ENCODE data around the gene LAYN.

The LAYN gene

DNA sequence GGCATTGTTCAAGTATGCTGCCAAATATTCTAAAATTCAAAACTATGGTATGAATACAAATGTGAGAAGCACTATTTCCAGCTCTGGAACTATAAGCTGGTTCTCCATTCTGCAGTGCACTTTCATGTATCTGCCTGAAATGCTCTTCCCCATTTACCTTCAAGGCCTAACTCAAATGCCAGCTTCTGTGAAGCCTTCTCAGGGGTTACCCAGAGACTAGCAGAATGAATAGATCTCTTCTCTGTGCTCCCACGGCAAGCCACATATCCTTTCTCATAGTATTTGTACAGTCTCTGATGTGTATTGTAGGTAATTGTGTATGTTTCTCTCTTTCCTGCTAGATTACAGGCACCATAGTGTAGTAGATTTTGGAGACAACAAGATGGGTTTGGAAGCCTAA is 21.9 kb upstream of the LAYN start:
- TF ChIP-seq, protein P1, sequence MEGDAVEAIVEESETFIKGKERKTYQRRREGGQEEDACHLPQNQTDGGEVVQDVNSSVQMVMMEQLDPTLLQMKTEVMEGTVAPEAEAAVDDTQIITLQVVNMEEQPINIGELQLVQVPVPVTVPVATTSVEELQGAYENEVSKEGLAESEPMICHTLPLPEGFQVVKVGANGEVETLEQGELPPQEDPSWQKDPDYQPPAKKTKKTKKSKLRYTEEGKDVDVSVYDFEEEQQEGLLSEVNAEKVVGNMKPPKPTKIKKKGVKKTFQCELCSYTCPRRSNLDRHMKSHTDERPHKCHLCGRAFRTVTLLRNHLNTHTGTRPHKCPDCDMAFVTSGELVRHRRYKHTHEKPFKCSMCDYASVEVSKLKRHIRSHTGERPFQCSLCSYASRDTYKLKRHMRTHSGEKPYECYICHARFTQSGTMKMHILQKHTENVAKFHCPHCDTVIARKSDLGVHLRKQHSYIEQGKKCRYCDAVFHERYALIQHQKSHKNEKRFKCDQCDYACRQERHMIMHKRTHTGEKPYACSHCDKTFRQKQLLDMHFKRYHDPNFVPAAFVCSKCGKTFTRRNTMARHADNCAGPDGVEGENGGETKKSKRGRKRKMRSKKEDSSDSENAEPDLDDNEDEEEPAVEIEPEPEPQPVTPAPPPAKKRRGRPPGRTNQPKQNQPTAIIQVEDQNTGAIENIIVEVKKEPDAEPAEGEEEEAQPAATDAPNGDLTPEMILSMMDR (IDR thresholded peaks at IDR 0.05; ENCODE audit: low read depth, low read length) = no peak

DNA sequence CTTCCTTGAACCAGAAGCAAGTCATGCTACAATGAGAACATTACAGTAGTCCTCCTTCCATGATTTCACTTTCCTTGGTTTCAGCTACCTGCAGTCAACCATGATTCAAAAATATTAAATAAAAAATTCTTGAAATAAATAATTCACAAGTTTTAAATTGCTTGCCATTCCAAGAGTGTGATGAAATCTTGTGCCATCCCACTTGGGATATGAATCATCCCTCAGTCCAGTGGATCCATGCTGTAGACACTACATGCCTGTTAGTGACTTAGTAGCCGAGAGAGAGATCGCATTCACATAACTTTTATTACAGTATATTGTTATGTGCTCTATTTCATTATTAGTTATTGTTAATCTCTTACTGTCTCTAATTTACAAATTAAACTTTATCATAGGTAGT is 20.0 kb upstream of the LAYN start:
- DNase-seq = no peak
- Histone ChIP-seq H3K4me3 (ENCODE audit: low read depth, low read length) (no peak overlapping the region), H3K9me3 (no peaks in the 10 kb centered on the region; the same call in 1 of the 2 replicates), H3K4me1 (no peaks in the 10 kb centered on the region), H3K27me3 (peaks cover 9% of the 10 kb centered on the region), H3K36me3 (no peaks in the 10 kb centered on the region)
- TF ChIP-seq, protein P1 (IDR thresholded peaks at IDR 0.05; ENCODE audit: low read depth, low read length) = no peak

More for the DNA sequence above, 21.9 kb upstream of the LAYN start:
- H3K27me3 ChIP-seq = peaks cover 18% of the 10 kb centered on the region
- H3K9me3 ChIP-seq = no peaks in the 10 kb centered on the region; the same call in 1 of the 2 replicates
- no peak overlapping the region for H3K4me3 ChIP-seq (ENCODE audit: low read depth, low read length)
- H3K36me3 ChIP-seq = no peaks in the 10 kb centered on the region
- DNase-seq = no peak
- no peaks in the 10 kb centered on the region for H3K4me1 ChIP-seq

DNA sequence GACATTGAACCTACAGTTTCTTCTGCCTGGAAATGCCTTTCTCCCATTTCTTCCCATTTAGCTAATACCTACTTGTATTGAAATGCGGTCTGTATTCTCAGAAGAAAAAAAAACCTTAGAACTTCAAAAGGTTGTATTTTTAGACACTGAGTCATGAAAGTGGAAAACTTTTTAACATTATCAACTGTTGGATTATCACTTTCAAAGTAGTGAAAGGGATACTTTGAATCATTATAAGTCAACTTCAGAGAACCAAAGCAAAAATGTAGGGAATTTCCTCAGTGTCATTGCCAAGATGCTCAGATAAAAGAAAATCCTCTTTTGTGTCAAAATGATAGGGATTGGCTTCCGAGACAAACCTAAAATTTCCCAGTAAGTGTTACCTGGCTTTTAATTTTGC is 19.4 kb upstream of the LAYN start:
- no peak for DNase-seq
- Histone ChIP-seq H3K36me3 (no peaks in the 10 kb centered on the region), H3K9me3 (no peaks in the 10 kb centered on the region; the same call in 1 of the 2 replicates), H3K27me3 (peaks cover 9% of the 10 kb centered on the region), H3K4me1 (no peaks in the 10 kb centered on the region), H3K4me3 (ENCODE audit: low read depth, low read length) (no peak overlapping the region)
- TF ChIP-seq, protein P1 (IDR thresholded peaks at IDR 0.05; ENCODE audit: low read depth, low read length) = no peak

DNA sequence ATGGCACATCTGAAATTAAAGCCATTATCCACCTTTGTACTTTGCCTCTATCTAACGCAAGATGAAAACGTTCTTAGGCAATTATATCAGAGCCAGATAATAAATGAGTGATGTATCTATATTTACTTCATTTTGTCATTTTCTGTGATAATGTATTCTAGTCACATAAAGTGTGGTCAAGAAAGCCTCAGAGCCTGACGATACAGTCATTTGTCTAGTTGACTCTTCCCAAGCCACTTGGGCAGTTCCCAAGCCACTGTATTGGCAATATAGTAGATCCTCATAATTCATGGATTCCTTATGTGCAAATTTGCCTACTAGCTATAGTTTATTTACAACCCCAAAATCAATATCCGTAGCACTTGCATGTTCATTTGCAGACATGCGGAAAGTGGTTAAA is 18.1 kb upstream of the LAYN start:
- TF ChIP-seq, protein P1 (IDR thresholded peaks at IDR 0.05; ENCODE audit: low read depth, low read length) = no peak
- DNase-seq = no peak
- peaks cover 9% of the 10 kb centered on the region for H3K27me3 ChIP-seq
- no peaks in the 10 kb centered on the region for H3K4me1 ChIP-seq
- no peak overlapping the region for H3K4me3 ChIP-seq (ENCODE audit: low read depth, low read length)
- no peaks in the 10 kb centered on the region for H3K36me3 ChIP-seq
- H3K9me3 ChIP-seq = no peaks in the 10 kb centered on the region; the same call in 1 of the 2 replicates

DNA sequence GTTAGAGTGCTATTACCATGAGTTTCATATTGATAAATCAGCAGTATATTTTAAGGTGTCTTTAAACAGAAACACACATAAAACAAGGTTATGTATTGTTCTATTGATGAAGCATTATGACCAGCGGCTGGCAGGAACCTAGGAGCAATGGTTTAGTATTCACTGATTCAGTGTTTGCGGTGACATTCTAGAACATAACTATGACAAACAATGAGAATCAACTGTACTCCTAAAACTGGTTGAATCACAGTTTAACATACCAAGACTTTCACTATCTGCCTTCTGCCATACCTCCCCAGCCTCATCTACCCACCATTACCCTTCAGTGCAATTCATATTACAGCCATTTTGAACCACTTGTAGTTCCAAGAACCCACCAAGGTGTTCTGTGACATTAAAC is 17.2 kb upstream of the LAYN start:
- DNase-seq = no peak
- no peaks in the 10 kb centered on the region for H3K36me3 ChIP-seq
- TF ChIP-seq, protein P1 (IDR thresholded peaks at IDR 0.05; ENCODE audit: low read depth, low read length) = no peak
- H3K4me1 ChIP-seq = no peaks in the 10 kb centered on the region
- H3K27me3 ChIP-seq = peaks cover 9% of the 10 kb centered on the region
- no peaks in the 10 kb centered on the region; the same call in 1 of the 2 replicates for H3K9me3 ChIP-seq
- H3K4me3 ChIP-seq (ENCODE audit: low read depth, low read length) = no peak overlapping the region

DNA sequence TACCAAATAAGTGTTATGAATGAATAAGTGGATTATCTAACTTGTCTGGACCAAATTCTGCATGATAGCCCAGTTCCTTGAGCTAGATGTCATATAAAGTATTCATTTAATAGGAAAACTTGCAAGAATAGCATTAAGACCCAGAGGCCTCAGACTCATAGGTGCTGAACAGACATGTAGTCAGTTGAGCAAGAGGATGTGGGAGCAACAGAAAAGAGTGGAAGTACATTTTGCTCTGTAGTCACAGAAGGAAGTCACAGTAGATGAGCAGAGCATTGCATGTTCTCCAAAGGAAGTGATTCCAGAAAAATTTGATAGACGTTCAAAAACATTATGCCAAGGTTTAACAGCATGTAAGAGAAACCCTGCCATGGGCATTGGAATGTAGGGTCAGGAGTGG is 16.5 kb upstream of the LAYN start:
- H3K4me3 ChIP-seq (ENCODE audit: low read depth, low read length) = no peak overlapping the region
- no peaks in the 10 kb centered on the region for H3K4me1 ChIP-seq
- H3K9me3 ChIP-seq = no peaks in the 10 kb centered on the region; the same call in 1 of the 2 replicates
- TF ChIP-seq, protein P1 (IDR thresholded peaks at IDR 0.05; ENCODE audit: low read depth, low read length) = no peak
- no peak for DNase-seq
- H3K36me3 ChIP-seq = no peaks in the 10 kb centered on the region
- peaks cover 9% of the 10 kb centered on the region for H3K27me3 ChIP-seq
